ENCODE results near the gene TANC1.

Gene TANC1

DNA sequence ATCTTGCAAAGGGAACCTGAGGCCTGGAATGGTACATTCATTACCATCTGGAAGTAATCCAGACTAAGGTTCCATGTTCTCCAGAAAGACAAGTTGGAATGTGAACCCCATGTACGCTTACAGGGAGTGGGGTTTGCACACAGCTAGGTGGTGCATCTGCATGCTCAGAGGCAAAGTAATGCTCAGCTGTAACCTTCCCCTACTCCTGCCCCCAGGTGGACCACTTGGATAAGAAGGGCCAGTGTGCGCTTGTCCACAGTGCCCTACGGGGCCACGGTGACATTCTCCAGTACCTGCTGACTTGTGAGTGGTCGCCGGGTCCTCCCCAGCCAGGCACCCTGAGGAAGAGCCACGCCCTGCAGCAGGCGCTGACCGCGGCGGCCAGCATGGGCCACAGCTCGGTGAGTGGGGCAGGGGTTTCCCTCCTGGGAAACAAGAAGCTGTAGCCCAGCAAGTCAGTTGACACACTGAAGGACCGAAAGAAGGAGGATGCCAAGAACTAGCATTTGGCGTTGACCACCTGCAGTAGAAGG, 228.0 kb downstream of the TANC1 start:
- no peak for DNase-seq (ENCODE audit: low read depth)

DNA sequence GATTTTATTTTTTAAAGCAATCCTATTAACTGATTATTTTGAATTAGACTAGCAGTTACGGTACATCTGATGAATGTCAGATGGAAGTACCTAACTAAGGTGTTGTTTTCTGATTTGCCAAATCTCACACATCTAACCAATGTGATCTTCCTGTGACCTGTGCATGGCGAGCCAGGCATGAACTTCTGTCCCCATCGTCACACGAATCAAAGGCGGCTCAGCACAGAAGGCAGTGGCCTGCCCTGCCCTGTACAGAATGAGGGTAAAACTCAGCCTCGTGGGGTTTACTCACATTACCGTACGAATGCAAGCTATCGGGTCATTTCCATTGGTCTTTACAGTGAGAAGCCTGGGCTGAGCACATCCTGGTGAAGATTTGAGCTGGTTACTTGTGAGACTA, 230.8 kb downstream of the TANC1 start:
- DNase-seq (ENCODE audit: low read depth): no peak

DNA sequence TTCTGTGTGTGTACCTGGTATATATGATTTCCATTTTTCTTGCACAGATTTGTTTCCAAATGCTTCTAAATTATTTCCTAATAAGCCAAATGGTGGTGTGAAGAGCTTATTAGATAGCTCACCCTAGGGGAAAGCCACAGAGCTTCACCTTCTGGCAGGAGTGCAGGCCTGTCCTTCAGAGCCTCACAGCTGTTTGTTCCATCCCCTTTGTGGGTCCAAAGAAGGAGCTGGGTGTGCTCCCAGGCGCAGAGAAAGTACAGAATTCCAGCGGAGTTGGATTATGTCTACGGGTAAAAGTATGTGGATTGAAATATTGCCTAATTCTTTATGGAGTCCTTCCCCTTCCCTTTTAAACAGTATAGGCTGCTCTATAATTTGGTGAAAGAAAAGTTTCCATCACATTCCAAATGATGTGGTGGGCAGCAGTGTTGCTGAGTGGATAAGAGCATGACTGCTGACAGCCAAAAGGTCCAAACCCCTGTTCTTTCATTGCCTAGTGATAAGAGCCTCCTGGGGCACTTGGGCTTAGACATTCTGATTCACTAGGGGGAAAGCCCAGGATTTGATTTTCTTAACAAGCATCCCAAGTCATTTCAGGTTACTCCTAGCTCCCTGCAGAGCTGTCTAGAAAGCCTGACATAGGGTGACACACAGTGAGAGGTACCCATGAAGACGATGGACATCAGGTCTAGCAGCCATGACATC, 231.5 kb downstream of the TANC1 start:
- DNase-seq (ENCODE audit: low read depth): no peak

DNA sequence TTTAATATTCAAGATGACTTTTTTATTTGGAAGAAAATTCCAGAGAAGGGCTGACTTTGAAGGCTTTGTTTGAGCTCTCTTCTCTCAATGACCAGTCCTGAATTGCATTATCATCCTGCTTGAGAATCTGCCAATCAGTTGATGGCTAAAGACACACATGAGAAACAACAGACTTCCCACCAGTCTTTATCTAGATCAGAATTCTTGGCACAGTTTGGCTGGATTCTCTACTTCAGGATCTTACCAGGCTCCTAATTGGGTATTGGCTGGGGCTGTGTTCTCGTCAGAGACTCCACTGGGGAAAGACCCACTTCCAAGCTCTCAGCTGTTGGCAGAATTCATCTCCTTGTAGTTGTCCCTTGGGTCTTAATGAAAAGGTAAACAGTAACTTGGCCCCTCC, 232.1 kb downstream of the TANC1 start:
- no peak for DNase-seq (ENCODE audit: low read depth)

- no peak for DNase-seq (ENCODE audit: low read depth)
Observed at GRCh38 chr2:159201360-159202063, 233.1 kb downstream of the TANC1 start.

- DNase-seq (ENCODE audit: low read depth): no peak
Observed at GRCh38 chr2:159202568-159203071, 234.2 kb downstream of the TANC1 start.

- no peak for DNase-seq (ENCODE audit: low read depth)
Observed at GRCh38 chr2:159204381-159205144, 236.1 kb downstream of the TANC1 start.

GRCh38 chr2:159206736-159207380, 238.4 kb downstream of the TANC1 start:
- DNase-seq (ENCODE audit: low read depth): no peak

DNA sequence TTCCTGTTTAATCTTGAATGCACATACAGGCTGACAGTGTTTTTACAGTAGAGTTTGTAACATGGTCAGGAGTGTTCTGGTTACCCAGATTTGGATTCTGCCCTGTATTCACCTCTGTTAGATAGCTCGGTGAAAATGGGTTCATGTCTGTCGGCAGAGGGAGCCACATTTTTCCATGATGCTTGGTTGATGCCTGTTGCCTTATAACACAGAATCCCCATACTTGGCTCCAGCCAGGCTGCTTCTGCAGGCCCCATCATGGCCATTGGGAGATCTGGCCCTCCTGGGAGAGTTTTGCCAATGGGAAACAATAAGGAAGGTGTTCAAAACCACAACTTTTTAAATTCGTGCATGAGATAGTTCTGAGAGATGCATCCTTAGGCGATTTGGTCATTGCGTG, 240.0 kb downstream of the TANC1 start:
- DNase-seq (ENCODE audit: low read depth): no peak

DNA sequence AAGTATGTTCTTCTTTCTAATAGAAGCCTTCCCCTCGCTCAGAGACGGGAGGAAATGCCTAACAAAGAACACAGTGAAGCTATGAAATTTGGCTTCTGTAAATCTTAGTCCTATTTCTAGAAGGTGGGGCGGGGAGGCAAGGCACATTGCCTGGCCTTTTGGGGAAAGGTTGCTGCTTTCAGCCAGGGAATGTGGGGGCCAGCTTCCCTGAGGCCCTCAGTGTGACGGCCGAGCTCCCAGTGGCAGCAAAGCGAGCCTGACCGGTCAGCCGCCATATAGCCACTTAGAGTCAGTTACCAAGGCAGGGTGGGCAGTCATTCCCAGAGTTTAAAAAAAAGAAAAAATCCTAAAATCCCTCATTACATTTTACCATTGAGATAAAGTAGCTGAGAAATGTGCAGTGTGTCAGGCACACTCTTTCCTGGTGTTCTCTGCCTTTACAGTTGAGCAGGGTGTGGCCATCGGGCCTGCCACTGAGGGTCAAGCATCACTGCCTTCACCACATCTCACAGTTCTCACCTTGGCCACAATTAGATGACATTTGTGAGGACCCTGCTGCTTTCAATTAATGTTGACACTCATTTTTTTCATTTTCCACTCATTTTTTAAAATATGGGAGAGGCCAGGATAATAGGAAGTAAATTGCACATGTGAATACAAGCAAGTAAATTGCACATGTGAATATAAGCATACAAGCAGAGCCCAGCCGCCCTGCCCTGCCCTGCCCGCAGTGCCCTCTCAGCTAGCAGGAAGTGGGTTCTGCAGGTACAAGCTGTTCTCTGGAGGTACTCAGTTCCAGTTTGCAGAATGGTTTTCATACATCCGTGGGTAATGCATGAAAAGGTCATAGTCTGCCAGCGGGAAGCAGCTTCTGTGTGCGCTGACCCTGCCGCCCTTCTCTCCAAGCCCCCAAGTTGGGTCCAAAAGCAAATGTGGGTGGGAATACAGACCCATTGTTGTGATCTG, 241.2 kb downstream of the TANC1 start:
- DNase-seq (ENCODE audit: low read depth): peak; percentile 5

DNA sequence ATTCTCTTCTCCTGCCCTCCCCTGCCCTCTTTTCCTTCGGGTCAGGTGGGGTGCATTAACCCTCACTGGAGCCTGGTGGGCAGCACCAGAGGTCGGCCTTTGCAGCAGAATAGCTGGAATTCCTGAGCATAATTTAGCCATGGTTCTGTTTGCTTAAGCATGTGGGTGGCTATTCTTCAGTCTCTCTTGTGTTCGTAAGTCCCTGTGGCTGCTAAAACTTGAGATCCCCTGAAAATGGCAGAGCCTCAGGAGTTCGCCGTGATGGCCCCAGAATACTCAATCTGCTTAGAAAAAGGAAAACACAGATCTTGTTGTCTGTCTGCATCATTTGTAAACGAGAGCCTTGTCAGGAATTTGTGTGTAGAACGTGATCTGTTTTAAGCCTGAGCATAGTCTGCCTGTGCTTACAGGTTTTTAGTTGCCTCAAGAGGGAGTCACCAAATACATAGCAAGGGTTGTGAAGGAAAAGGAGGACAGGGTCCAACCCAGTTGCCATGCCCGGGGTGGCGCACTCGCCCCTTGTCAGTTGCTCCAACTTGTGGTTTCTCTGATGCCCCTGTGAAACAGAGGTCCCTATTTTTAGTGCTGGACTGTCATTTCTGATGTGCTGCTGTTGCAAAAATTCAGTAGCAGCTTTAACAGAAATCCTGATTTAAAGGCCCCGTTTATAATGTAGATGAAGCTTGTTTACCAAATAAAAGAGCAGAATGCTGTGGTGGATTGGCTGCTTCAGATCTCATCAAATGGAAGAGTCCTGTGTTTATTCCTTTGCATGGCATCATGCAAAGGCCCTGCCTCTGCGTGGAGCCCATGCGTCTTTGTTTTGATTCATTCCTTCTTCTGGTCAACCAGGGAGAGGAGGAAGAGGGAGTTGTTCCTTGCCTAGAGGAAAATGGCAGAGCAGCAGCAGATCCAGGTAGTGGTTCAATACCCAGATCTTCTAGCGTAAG, 243.3 kb downstream of the TANC1 start:
- no peak for DNase-seq (ENCODE audit: low read depth)

DNA sequence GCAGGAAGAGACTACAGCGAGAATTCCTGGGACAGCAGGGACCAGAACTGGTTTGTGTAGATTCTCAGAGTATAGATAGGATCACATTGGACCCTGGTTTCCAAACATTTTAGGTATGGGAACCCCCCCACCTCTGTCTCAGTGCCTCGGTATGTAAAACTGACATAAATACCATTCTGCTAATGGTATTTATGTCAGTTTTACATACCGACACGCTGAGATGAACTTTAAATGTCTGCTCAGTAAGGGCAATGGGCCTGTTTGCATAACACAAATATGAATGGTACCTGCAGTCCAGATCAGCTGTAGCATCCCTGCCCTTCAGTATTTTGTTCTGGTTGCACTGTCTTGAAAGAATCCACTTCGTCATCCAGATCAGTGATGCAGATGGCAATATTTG, 244.9 kb downstream of the TANC1 start:
- DNase-seq (ENCODE audit: low read depth): no peak

- no peak for DNase-seq (ENCODE audit: low read depth)
Observed at GRCh38 chr2:159214325-159214865, 246.0 kb downstream of the TANC1 start.

DNA sequence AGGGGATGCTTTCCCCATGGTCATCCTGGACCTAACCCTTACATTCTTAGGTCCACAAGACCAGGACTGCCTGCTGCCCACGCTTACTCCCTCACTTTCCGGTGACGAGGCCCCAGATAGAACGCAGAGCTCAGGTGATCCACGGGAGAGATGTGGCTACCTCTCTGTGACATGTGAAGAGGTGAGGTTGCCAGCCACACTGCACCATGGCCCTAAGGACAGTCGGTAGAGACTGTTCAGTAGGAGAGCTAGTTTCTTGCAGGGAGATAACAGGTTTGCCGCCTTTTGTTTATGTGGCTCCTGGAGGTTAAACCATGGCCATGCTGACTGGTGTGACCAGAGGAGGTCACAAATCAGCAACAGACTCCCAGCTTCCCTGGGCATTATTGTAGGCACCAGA, 246.7 kb downstream of the TANC1 start:
- DNase-seq (ENCODE audit: low read depth): no peak

DNA sequence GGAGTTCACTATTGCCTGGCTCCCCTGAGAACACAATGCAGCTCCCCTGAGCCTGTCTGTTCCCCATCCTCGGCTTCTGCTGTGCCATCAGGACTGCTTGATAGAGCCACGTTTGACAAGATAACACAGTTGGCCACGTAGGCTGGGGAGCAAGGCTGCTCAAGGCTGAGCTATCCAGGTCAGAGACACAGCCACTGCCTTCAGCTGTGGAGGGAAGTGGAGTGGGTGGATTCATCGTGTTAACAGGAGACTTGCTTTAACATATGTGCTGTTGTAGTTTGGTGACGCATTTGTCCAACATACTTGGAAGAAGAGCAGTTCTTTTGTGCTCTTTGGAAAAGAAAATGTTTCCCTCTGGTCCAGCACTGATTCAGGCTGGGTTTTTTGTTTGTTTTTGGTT, 249.2 kb downstream of the TANC1 start:
- DNase-seq (ENCODE audit: low read depth): no peak

GRCh38 chr2:159218389-159218788, 249.9 kb downstream of the TANC1 start:
- DNase-seq (ENCODE audit: low read depth): no peak

- DNase-seq (ENCODE audit: low read depth): no peak
Observed at GRCh38 chr2:159219394-159219998, 251.1 kb downstream of the TANC1 start.

DNA sequence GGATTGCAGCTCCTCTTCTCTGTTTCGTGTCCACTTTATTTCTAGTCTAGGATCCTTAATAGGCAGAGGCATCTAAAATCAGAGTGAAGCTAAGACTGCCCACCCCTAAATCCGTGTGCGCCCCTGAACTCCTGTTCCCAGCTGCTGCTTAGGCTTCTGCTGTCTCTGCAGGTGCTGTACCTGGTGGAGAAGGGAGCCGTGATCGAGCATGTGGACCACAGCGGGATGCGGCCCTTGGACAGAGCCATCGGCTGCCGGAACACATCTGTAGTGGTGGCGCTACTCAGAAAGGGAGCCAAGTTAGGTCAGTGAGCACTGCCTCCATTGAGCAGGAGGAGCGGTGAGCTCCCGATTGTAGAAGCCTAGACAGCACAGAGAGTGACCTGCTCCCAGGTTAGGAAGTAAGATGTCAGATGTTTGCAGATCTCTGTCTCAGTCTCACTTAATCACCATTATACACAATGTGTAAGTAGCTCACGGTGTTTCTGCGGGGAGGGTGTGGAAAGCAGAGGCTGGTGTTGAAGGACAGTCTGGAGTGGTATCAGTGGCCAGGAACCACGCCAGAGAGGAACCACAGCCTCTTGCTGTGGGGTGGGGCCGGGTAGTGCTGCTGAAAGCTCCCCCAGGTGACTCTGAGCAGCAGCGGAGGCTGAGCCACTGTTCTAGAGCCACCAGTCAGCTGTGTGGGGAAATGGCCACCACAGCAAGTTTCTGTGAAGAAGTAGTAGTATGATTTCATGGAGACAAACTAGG, 255.8 kb downstream of the TANC1 start:
- no peak for DNase-seq (ENCODE audit: low read depth)

Measured in activated T-cell treated with anti-CD3 and anti-CD28 coated beads for 24 hours (primary cell).